CD4-positive, alpha-beta T cell treated with Interleukin-12 subunit alpha and Interleukin-12 subunit beta, for 1 hour (primary cell): ENCODE results near the gene MMAA.
"Not testable (repeated sequence)": the region's sequence is repeated elsewhere in the genome, so short reads cannot be mapped to it uniquely, and the experiment has no call there.

Experiments
- DNase-seq: peaks from one replicate; pipeline ENCODE4 v3.0.0-alpha.2; 2020

The MMAA gene

GRCh38 chr4:145618932-145619638 is at the start of gene MMAA:
Gene MMAA, plus strand, starts transcription at chr4:145619385. Its CDS starts 19,755 bp downstream, at chr4:145639140.
- peak; percentile 94 for DNase-seq

GRCh38 chr4:145574546-145574945 is 44.6 kb upstream of the MMAA start:
- not testable (repeated sequence) for DNase-seq

GRCh38 chr4:145580906-145581305 is 38.3 kb upstream of the MMAA start:
- no peak for DNase-seq

- DNase-seq, result no peak
These were observed 35.8 kb upstream of the MMAA start for GRCh38 chr4:145583191-145584055.

- no peak for DNase-seq
These were observed 32.0 kb upstream of the MMAA start for GRCh38 chr4:145587088-145587754.

GRCh38 chr4:145589381-145589780 is 29.8 kb upstream of the MMAA start:
- not testable (repeated sequence) for DNase-seq

- no peak for DNase-seq
These were observed 29.1 kb upstream of the MMAA start for GRCh38 chr4:145589916-145590702.

GRCh38 chr4:145602129-145602760 is 16.9 kb upstream of the MMAA start:
- no peak for DNase-seq

GRCh38 chr4:145605941-145606340 is 13.2 kb upstream of the MMAA start:
- no peak for DNase-seq

GRCh38 chr4:145609481-145610427 is 9.4 kb upstream of the MMAA start:
- DNase-seq, result peak; percentile 64

- DNase-seq, result no peak
These were observed 5.5 kb upstream of the MMAA start for GRCh38 chr4:145613566-145614232.

GRCh38 chr4:145614233-145614610 is 5.0 kb upstream of the MMAA start:
- no peak for DNase-seq

- DNase-seq, result peak; percentile 44
These were observed 814 bp upstream of the MMAA start for GRCh38 chr4:145618210-145618931.

GRCh38 chr4:145619639-145619996 is 433 bp downstream of the MMAA start:
- DNase-seq, result peak; percentile 60

- DNase-seq, result not testable (repeated sequence)
These were observed 2.9 kb downstream of the MMAA start for GRCh38 chr4:145622067-145622466.

GRCh38 chr4:145623831-145624230 is 4.6 kb downstream of the MMAA start:
- peak; percentile 15 for DNase-seq

GRCh38 chr4:145625677-145626622 is 6.8 kb downstream of the MMAA start:
- no peak for DNase-seq

GRCh38 chr4:145626623-145626982 is 7.4 kb downstream of the MMAA start:
- no peak for DNase-seq

GRCh38 chr4:145635117-145635516 is 15.9 kb downstream of the MMAA start:
- no peak for DNase-seq
